HG03520 (cell line): ENCODE measurements around the gene SCN1B.
"Not testable (repeated sequence)": the region's sequence is repeated elsewhere in the genome, so short reads cannot be mapped to it uniquely, and the experiment has no call there.

Experiments used
- ATAC-seq: cut with Tn5 transposase; IDR thresholded peaks from one replicate; pipeline ENCODE4 v1.9.1; 2021; ENCODE audit warnings: mild to moderate bottlenecking, moderate library complexity; ENCODE audit not compliant: unreplicated experiment

SCN1B gene

DNA sequence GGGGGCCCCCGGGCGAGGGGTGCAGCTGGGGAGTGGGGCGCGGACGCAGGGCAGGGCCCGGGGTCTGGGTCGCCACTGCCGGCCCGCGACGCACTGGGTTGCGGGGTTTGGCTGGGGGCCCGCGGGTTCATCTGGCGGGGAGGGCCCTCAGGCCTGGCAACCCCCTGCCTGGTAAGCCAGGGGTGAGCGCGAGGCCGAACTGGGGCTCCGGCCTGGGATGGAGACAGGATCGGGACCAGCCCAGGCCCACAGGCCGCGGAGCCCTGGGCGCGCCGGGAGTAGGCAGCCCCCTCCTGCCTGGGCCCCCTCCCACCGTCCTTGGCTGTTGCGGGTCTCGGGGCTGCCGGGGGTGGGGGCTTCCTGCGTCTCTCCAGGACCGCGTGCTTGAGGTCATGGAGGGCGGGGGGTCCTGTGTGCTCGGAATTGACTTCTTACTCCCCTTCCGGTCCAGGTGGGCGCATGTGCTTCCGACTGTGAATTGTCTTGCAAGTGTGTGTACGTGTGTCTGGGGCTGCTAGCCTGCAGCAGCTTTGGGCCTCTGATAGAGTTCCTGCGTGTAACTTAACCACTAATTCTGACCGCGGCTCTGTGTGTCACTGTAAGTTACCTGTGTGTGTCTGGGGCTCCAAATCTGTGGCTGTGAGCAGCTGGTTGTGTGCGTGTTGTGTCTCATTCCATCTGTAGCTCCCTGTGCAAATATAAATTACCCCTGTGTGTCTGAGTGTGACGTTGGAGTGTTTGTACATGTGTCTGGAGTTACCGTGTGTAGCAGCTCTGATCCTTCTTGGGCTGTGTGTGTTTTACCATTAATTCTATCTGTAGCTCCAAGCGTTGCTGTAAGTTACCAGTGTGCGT, 29.4 kb upstream of the SCN1B start:
- no peak for ATAC-seq

DNA sequence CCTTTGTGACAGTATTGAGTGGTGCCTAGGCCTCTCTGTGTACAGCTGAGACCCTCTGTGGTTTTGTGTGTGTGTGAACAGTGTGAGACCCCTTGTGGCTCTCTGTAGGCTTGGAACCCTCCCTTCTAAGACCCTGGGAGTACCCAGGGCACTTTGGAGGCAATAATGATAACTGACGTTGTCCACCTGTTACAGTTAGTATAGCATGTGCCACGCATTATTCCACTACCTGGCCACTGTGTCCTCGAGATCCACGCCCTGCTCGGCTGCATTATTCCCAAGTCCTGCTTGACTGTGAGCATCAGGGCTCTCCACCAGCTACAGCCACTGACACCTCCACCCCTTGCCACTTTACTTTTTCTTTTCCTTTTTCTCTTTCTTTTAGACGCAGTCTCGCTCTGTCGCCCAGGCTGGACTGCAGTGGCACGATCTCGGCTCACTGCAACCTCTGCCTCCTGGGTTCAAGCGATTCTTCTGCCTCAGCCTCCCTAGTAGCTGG, 28.2 kb upstream of the SCN1B start:
- no peak for ATAC-seq

DNA sequence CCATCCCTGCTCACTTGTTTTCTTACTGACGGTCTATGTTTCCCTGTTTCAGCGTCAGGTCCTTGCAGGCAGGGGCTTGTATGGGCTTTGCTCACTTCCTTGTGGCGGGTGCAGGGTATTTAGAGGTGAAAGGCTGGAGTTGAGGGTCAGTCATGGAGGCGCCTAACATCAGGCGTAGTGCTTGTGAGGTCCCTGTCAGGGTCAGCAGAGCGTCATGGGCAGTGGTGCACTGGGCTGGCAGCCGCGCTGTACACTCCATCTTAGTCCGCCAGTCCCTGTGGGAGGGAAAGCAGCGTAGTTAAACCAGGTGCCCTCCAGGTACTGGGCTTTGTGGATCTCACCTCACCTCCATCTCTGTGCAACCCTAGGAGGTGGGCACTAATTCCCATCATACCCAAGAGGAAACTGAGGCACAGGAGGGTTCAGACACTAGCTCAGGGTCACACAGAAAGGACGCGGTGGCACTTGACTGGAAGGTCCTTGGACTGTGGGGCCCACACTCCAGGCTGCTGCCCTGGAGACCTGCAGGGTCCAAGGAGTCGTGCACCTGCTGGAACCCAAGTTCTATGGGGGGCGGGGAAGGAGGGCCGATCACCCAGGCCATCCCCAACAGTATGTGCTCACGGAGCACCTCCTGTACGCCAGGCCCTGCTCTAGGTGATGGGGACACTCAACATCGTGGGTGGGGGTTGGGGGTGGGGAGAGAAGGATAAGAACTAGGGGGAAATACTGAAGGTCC, 25.6 kb upstream of the SCN1B start:
- no peak for ATAC-seq

- ATAC-seq = no peak
These were observed 24.9 kb upstream of the SCN1B start for GRCh38 chr19:35005256-35005977.

- ATAC-seq = not testable (repeated sequence)
These were observed 24.3 kb upstream of the SCN1B start for GRCh38 chr19:35006007-35006341.

- ATAC-seq = no peak
These were observed 23.8 kb upstream of the SCN1B start for GRCh38 chr19:35006342-35006998.

GRCh38 chr19:35006999-35007365, 23.3 kb upstream of the SCN1B start:
- ATAC-seq = no peak

DNA sequence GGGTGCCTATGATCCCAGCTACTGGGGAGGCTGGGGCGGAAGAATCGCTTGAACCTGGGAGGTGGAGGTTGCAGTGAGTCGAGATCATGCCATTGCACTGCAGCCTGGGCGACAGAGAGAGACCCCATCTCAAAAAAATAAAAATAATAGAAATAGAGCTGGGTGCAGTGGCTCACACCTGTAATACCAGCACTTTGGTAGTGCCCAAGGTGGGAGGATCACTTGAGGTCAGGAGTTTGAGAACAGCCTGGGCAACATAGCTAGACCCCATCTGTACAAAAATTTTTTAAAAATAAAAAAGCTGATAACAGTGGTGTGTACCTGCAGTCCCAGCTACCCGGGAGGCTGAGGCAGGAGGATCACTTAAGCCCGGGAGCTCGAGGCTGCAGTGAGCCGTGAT, 22.8 kb upstream of the SCN1B start:
- not testable (repeated sequence) for ATAC-seq

GRCh38 chr19:35008891-35009341, 21.4 kb upstream of the SCN1B start:
- ATAC-seq = no peak

- no peak for ATAC-seq
These were observed 20.6 kb upstream of the SCN1B start for GRCh38 chr19:35009424-35010415.

DNA sequence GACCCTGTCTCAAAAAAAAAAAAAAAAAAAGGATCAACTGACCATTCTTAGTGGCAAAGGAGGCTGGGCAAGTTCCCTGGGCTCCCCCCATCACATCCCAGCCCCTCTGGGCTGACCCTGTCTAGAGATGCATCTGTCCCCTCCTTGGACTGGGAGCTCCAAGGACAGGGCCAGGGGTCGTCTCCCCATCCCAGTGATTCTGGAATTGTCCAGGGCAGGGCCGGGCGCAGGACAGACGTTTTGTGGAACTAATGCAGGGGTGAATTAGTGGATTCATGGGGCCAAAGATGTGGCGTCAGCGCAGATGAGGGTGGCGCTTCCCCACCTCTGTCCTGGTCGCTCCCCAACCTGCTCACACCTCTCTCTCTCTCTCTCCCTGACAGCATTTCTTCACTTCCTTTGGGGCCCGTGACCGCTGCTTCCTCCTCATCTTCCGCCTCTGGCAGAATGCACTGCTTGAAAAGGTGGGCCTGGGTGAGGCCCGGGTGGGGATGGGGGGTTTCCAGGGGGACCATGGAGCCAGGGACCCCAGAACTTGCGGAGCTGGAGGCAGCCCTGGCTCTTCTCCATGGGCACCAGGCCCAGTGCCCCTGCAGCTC, 19.1 kb upstream of the SCN1B start:
- ATAC-seq = no peak

DNA sequence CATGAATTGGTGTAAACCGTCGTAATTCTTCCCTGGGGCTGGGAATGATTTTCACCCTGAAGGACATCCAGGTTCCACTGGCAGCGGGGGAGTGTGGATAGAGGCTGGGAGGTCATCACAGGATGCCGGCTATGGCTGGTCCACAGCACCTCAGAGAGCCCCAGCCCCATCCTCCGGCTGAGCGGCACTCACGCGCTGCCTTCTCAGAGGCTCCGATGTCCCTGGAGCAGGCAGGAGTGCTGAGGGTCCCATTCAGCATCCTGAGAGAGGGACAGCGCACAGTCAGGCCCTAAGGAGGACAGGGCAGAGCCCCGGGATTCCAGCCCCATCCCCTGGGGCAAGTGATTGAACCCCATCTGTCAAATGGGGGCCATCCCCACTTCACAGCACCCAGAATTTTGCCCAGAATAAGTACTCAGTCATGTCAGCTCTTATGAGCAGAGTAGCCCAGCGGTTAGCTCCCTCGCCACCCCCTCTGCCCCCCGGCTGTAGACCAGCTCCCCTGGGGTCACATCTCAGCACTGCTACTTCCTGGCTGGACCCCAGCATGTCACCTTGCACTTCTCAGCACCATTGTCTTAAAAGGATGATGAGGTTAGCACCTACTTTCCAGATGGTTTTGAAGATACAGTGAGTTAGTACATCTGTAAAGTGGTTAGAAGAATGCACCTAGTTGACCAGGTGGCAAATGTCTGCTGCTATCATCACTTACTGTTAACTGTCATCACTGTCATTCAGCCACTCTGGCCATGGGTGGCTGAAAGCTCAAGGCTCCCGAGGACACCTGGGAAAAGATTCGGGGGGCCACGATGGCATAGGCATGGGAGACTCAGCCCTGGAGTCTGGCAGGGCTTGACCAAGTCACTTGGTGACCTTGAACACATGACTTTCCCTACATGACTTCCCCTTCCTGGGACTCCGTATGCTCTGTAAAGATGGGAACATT, 18.3 kb upstream of the SCN1B start:
- no peak for ATAC-seq

- ATAC-seq = no peak
These were observed 17.0 kb upstream of the SCN1B start for GRCh38 chr19:35013041-35013819.

DNA sequence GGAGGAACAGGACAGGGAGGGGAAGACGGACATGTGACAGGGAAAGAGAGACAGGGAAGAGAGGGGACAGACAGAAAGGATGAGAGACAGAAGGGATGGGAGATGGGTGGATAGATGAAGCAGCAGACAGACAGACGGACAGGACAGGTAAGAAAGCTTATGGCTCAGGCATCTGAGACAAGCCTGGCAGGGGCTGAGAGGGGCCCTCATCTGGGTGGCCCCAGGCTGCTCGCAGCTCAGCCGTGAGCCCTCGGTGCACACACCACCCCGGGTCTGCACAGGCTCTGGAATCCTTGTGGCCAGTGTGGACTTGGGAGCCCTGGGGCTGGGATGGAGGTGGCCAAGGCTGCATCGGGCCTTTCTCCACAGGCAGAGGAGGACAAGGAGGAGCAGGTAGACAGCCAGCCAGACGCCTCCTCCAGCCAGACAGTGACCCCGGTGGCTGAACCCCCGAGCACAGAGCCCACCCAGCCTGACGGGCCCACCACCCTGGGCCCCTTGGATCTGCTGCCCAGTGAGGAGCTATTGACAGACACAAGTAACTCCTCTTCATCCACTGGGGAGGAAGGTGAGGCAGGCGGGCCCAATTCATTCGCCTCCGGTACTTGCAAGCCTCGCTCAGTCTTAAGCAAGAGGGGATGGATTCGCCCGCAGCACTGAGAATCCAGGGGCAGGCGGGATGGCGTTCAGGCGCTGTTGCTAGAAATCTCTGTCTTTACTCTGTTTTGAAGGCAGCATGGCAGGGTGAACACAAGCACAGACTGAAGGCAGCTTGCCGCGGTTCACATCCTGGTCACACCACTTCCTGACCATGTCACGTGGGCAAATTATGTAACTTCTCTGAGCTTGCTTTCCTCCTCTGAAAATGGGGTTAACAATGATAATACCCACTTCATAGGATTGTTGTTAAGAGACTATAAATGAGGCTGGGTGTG, 16.2 kb upstream of the SCN1B start:
- no peak for ATAC-seq

DNA sequence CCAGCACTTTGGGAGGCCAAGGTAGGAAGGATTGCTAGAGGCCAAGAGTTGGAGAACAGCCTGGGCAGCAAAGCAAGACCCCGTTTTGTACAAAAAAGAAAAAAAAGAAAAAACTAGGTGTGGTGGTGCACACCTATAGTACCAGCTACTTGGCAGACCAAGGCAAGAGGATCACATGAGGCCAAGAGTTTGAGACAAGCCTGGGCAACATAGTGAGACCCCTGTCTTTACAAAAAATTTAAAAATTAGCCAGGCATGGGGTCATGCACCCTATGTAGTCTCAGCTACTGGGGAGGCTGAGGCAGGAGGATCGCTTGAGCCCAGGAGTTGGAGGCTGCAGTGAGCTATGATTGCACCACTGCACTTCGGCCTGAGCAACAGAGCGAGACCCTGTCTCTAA, 15.5 kb upstream of the SCN1B start:
- ATAC-seq = not testable (repeated sequence)

- ATAC-seq = no peak
These were observed 14.9 kb upstream of the SCN1B start for GRCh38 chr19:35015270-35015953.
